Measurements from ENCODE around the gene USP9X.
"Not testable (repeated sequence)": the region's sequence is repeated elsewhere in the genome, so short reads cannot be mapped to it uniquely, and the experiment has no call there.

The USP9X gene

GRCh38 chrX:41176263-41176662 lies 91.0 kb downstream of the USP9X start:
- no peak overlapping the region for H3K4me3 ChIP-seq (ENCODE audit: low read length)
- no peak for DNase-seq (ENCODE audit: low read depth, low spot score)

GRCh38 chrX:41177297-41177696 lies 92.1 kb downstream of the USP9X start:
- no peak for DNase-seq (ENCODE audit: low read depth, low spot score)

GRCh38 chrX:41178201-41178600 lies 93.0 kb downstream of the USP9X start:
- H3K4me3 ChIP-seq (ENCODE audit: low read length), result no peak overlapping the region
- DNase-seq (ENCODE audit: low read depth, low spot score), result no peak

More at GRCh38 chrX:41177297-41177696, 92.1 kb downstream of the USP9X start:
- H3K4me3 ChIP-seq (ENCODE audit: low read length), result no peak overlapping the region

- H3K4me3 ChIP-seq (ENCODE audit: low read length), result no peak overlapping the region
- DNase-seq (ENCODE audit: low read depth, low spot score), result peak; percentile 46
Observed at GRCh38 chrX:41180194-41180908, 95.1 kb downstream of the USP9X start.

- no peak overlapping the region for H3K4me3 ChIP-seq (ENCODE audit: low read length)
- no peak for DNase-seq (ENCODE audit: low read depth, low spot score)
Observed at GRCh38 chrX:41184312-41184711, 99.1 kb downstream of the USP9X start.

GRCh38 chrX:41186946-41187345 lies 101.7 kb downstream of the USP9X start:
- not testable (repeated sequence) for H3K4me3 ChIP-seq (ENCODE audit: low read length); DNase-seq (ENCODE audit: low read depth, low spot score)

- no peak overlapping the region for H3K4me3 ChIP-seq (ENCODE audit: low read length)
- DNase-seq (ENCODE audit: low read depth, low spot score), result no peak
Observed at GRCh38 chrX:41189156-41189555, 103.9 kb downstream of the USP9X start.

GRCh38 chrX:41192880-41193279 lies 107.6 kb downstream of the USP9X start:
- no peak for DNase-seq (ENCODE audit: low read depth, low spot score)

GRCh38 chrX:41198410-41198809 lies 113.2 kb downstream of the USP9X start:
- no peak for DNase-seq (ENCODE audit: low read depth, low spot score)
- no peak overlapping the region for H3K4me3 ChIP-seq (ENCODE audit: low read length)

More at GRCh38 chrX:41192880-41193279, 107.6 kb downstream of the USP9X start:
- H3K4me3 ChIP-seq (ENCODE audit: low read length), result no peak overlapping the region

- DNase-seq (ENCODE audit: low read depth, low spot score), result no peak
- no peak overlapping the region for H3K4me3 ChIP-seq (ENCODE audit: low read length)
Observed at GRCh38 chrX:41200785-41201184, 115.5 kb downstream of the USP9X start.

GRCh38 chrX:41209853-41210252 lies 124.6 kb downstream of the USP9X start:
- no peak overlapping the region for H3K4me3 ChIP-seq (ENCODE audit: low read length)
- DNase-seq (ENCODE audit: low read depth, low spot score), result no peak

- H3K4me3 ChIP-seq (ENCODE audit: low read length), result no peak overlapping the region
- no peak for DNase-seq (ENCODE audit: low read depth, low spot score)
Observed at GRCh38 chrX:41224605-41225004, 139.4 kb downstream of the USP9X start.

GRCh38 chrX:41233988-41234387 lies 148.7 kb downstream of the USP9X start:
- no peak for DNase-seq (ENCODE audit: low read depth, low spot score)
- H3K4me3 ChIP-seq (ENCODE audit: low read length), result no peak overlapping the region

GRCh38 chrX:41234471-41234870 lies 149.2 kb downstream of the USP9X start:
- not testable (repeated sequence) for H3K4me3 ChIP-seq (ENCODE audit: low read length); DNase-seq (ENCODE audit: low read depth, low spot score)

- no peak overlapping the region for H3K4me3 ChIP-seq (ENCODE audit: low read length)
- DNase-seq (ENCODE audit: low read depth, low spot score), result no peak
Observed at GRCh38 chrX:41234962-41235361, 149.7 kb downstream of the USP9X start.

GRCh38 chrX:41236629-41237028 lies 151.4 kb downstream of the USP9X start:
- H3K4me3 ChIP-seq (ENCODE audit: low read length), result no peak overlapping the region
- DNase-seq (ENCODE audit: low read depth, low spot score), result no peak

GRCh38 chrX:41240509-41240908 lies 155.3 kb downstream of the USP9X start:
- DNase-seq (ENCODE audit: low read depth, low spot score), result no peak

GRCh38 chrX:41241962-41242361 lies 156.7 kb downstream of the USP9X start:
- no peak overlapping the region for H3K4me3 ChIP-seq (ENCODE audit: low read length)
- DNase-seq (ENCODE audit: low read depth, low spot score), result no peak

More at GRCh38 chrX:41240509-41240908, 155.3 kb downstream of the USP9X start:
- no peak overlapping the region for H3K4me3 ChIP-seq (ENCODE audit: low read length)

GRCh38 chrX:41245641-41246040 lies 160.4 kb downstream of the USP9X start:
- DNase-seq (ENCODE audit: low read depth, low spot score), result no peak

GRCh38 chrX:41250867-41251266 lies 165.6 kb downstream of the USP9X start:
- DNase-seq (ENCODE audit: low read depth, low spot score), result no peak
- H3K4me3 ChIP-seq (ENCODE audit: low read length), result no peak overlapping the region

More at GRCh38 chrX:41245641-41246040, 160.4 kb downstream of the USP9X start:
- H3K4me3 ChIP-seq (ENCODE audit: low read length), result no peak overlapping the region

- DNase-seq (ENCODE audit: low read depth, low spot score), result no peak
- no peak overlapping the region for H3K4me3 ChIP-seq (ENCODE audit: low read length)
Observed at GRCh38 chrX:41257801-41258200, 172.6 kb downstream of the USP9X start.

All from Jurkat, Clone E6-1 (cell line).